Middle frontal gyrus (tissue), 1 donor: Measurements from ENCODE around the gene SP6.

Experiments used
- DNase-seq: peaks from one replicate; pipeline ENCODE4 v3.0.0-alpha.2; 2015; ENCODE audit warnings: low spot score; ENCODE audit errors: extremely low spot score

The SP6 gene

DNA sequence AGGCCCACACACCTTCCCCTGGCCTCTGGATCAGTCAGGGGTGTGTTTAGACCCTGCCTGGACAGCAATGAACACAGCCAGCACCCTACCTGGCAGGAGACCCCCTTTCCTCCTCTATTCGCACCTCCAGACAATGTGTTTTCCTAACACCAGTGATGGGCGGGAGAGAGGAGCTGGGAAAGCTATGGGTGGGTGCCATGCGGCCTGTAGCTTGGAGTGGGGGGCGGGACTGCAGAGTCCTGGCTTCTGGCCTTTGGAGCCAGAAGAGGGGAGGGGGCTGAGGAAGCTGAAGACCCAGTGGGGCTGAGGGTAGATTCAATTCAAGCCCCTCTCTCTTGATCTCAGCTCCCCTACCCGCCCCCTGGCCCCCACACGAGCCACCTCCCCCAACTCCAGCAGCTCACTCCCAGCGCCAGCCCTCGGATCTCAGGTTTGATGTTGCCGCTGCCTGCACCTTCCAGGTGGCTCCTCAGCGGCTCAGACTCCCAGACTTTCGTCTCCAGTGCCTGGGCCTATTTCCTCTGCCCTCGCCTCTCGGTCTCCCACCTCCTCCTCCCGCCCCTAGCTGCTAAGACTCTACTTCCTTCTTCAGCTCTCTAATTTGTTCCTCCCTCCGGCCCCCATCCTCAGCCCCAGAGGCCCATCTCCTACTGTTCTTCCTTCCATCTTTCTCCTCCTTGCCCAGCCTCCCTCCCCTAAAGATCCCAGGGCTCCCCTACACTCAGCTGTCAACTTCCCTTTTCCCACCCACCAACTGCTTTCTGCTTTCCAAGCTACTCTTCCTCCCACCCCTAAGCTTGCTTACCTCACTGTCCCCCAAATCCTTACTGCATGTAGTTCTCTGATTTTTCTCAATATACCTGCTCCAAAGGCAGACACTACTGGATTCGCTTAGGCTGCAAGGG is 6.8 kb upstream of the SP6 start:
- DNase-seq: no peak

DNA sequence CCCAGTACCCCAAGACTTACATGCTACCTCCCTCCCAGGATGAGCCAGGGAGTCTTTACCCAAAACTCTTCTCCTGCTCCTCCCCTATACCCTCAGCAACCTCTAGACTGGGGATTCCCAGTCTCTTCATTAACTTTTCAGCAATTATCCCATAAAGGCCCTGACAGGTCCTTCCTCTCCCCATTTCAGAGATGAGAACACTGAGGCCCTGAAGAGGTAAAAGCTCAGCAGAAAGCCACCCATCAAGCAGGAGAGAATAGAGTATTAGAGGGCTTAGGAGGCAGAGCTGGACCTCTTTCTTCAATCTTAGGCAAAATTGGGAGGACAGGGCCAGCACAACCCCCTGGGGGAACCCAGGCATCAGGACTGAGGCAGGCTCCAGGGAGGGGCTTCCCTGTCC is 5.9 kb upstream of the SP6 start:
- DNase-seq: no peak

GRCh38 chr17:47855737-47856136 is 4.8 kb upstream of the SP6 start:
- no peak for DNase-seq

GRCh38 chr17:47853616-47854015 is 2.7 kb upstream of the SP6 start:
- no peak for DNase-seq

DNA sequence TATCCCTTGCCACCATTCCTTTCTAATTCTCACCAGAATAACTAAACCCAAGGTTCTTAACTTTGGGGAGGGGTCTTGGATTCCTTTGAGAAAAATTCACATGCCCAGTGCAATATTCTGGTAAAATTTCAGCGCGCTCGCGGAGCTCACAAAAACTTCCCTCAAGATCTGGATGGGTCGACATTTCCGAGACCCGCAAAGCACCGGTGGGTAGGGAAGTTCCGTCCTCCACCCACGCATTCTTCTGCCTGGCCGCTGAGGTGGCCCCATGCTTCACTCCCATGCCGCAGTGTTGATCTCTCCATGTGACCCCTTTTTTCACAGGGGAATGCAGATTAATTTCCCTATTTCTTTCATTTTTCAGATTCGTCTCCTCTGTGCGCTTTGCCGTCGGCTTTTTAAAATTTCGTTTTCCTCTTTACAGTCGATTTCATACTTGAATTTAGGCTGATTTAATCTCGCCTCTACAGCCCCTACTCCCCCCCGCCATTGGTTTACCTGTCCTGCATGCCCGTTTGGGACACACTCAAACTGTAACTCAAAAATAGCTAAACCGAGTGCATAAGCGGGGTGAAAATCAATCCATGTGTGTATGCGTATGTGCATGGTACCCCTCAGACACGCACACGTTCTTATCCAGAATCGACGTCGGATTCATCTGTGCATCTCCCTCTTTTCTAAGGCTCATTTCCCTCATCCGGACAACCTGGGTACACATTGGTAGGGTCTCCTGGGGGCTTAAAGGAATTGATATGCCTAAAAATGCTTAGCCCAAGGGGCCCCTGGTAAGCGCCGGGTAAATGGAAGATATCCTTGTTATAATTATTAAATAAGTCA is 1.4 kb upstream of the SP6 start:
- no peak for DNase-seq

- DNase-seq: no peak
Observed at GRCh38 chr17:47851764-47852112, 775 bp upstream of the SP6 start.

GRCh38 chr17:47850373-47850691 is 631 bp downstream of the SP6 start:
- DNase-seq: no peak

DNA sequence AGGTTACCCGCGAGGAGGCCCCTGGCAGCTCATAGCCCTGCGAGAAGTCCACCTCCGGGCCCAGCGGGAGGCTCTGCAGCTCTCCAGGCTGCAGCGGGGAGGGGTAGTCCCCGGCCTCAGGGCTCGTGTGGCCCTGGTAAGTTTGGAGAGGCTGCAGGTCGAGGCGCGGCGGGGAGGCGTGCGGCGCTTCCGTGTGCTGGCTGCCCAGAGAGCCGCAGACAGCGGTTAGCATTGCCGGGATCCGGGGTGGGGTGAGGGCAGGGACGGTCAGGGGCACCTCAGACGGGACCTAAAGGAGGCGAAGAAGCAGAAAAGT is 2.8 kb downstream of the SP6 start:
- no peak for DNase-seq

GRCh38 chr17:47847341-47848197 is 3.4 kb downstream of the SP6 start:
- no peak for DNase-seq

DNA sequence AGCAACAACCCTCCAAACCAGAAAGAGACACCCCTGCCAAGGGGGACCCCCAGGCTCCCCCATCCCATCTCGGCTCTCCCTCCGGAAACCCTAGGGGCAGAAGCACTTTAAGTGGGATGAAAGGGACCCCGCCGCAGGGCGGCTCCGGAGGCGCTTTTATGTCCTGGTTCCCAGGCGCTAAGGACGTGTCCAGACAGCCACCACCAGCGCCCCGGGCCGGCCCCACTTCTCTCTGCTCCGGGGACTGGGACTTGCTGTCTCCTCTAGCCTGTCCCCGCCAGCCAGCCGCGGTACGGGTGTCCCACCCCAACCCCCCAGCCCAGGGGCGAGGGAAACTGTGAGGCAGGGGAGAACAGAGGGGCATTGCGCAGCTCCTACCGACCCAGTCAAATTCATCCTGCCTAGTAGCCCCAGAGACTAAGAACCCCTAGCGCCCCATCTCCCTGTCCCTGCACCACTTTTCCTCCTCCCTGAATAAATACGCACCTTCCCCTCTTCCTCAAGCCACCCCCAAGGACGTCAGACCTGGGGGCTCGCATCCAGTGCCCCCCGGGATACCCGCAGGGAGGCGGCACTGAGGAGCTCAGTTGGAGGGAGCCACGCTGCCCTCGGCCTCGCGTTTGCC is 4.1 kb downstream of the SP6 start:
- no peak for DNase-seq

DNA sequence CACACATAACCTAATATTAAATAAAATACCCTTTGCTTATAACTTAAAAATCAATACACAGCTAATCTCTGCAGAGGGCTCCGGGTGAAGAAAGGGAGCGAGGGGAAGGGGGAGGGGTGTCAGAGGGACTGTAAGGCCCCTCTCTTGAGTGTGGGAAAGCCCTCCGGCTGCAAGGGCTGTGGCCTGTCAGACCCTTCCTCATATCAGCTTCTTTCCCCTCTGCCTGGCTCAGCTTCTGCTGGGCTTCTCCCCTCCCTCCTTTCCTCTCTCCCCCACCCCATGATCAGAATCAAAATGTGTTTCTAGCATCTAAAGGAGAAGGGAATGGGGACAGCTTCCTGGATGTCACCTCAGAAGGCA is 5.3 kb downstream of the SP6 start:
- no peak for DNase-seq

- no peak for DNase-seq
Observed at GRCh38 chr17:47844814-47845715, 5.9 kb downstream of the SP6 start.

DNA sequence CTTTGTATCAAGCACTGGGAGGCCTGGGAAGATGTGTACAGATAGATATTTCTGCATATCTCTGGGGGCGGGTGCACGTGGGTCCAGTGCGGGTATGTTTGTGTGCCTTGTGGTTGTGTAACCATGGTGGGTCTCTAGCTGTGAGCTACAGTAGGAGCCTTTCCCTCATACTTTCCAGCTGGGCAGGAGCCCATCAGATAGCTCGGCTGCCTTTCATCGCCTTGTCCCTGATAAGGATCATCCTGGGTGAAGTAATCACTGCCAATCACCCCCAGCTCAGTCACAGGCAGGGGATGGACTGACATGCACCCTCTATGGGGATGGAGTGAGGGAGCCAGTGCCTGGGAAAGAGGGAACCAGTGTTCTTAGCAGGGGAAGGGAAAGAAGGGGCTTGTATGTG is 6.7 kb downstream of the SP6 start:
- no peak for DNase-seq

DNA sequence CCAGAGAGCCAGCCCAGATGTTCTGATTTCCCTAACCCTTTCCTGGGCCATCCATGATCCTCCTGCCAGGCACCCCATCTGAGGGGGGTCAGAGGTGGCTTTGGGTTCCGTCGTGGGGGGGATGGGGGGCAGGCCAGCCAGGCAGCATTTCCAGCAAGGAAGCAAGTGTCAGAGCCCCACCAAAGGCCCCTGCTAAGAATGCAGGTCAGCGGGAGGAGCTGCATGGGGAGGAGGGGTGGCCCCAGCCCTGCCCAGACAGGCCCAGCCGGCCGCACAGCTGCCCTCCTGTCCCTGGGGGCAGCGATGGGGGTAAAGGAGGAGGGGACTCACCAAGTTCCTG is 7.6 kb downstream of the SP6 start:
- no peak for DNase-seq

DNA sequence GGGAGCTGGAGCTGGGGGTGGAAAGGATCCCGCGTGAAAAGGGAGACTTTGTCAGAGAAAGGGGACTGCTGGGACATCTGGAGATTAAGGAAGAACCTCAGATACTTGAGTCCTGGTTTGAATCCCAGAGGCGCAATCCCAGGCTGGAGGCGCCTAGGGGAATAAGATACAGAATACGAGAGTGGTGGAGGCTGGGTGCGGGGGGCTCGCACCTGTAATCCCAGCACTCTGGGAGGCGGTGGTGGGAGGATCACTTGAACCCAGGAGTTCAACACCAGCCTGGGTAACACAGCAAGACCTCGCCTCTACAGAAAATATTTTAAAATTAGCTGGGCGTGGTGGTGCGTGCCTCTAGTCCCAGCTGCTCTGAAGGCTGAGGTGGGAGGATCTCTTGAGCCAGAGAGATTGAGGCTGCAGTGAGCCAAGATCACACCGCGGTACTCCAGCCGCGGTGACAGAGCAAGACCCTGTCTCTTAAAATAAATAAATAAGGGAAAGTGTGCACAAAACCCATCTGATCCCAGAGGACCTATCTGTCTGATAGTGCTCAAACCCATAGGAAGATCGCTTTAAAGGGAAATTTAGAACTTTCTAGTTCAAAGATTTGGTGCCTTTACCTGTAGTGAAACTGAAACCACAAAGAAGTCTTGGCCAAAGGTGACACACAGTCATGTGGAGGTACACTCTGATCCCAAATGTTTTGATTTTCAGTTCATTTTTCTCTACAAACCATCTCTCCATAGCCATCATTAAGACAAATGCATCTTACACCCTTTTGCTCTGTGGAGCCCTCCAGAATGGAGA is 9.3 kb downstream of the SP6 start:
- no peak for DNase-seq

- DNase-seq: peak; percentile 76
Observed at GRCh38 chr17:47840742-47841487, 10.0 kb downstream of the SP6 start, which contains the start of gene SCRN2. Gene SCRN2, minus strand, starts transcription at chr17:47841273. Its CDS starts 430 bp downstream, at chr17:47840843.

DNA sequence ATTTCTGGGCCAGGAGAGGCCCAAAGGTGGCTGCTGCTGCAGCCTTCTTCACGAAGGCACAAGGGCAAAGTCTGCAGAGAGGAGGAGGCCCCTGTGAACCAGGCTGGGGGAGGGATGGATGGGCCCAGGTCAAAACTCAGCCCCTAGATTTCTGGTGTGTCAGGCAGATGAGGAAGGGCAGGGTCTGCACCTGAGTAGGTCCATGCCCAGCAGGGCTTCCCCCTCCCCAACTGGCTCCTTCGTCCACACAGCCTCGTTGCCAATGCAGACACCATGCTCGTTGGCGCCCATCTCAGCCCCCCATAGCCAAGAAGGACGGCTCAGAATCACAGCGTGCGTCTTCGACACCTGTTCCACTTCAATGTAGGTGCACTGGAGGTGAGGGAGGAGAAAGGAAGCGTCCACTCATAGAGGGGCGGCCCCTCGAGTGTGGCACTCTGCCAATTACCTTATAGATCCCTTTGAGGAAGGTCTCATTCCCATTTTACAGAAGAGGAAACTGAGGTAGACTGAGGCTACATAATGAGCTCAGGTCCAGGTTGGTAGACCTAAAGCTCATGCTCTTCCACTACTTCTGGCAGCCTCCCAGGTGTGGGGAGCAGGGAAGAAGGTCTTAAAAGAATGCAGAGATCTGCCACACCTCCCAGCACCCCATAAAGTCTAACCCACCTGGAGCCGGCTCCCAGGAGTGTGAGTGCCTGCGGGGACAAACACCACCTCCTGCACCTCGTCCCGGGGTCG is 10.8 kb downstream of the SP6 start:
- DNase-seq: no peak

- no peak for DNase-seq
Observed at GRCh38 chr17:47839071-47839470, 11.9 kb downstream of the SP6 start.
